HUES64 (cell line): Measurements from ENCODE around the gene PNRC1.

Experiments used
- H3K27ac ChIP-seq: 2 replicates; pipeline ENCODE4 v1.7.0; 2013; ENCODE audit warnings: low read depth, low read length, inconsistent platforms
- H3K27me3 ChIP-seq: 2 replicates; pipeline ENCODE4 v1.6.1; 2013; ENCODE audit warnings: mild to moderate bottlenecking, low read length; ENCODE audit not compliant: insufficient read depth
- H3K36me3 ChIP-seq: 2 replicates; pipeline ENCODE4 v1.6.1; 2013; ENCODE audit warnings: mild to moderate bottlenecking, low read length; ENCODE audit not compliant: insufficient read depth
- H3K4me1 ChIP-seq: 2 replicates; pipeline ENCODE4 v1.6.1; 2013; ENCODE audit warnings: mild to moderate bottlenecking, low read length, moderate library complexity; ENCODE audit not compliant: insufficient read depth
- H3K4me3 ChIP-seq: 2 replicates; pipeline ENCODE4 v1.5.1; 2013; ENCODE audit warnings: mild to moderate bottlenecking, low read length, moderate library complexity
- H3K9ac ChIP-seq: 2 replicates; pipeline ENCODE4 v1.6.1; 2013; ENCODE audit warnings: mild to moderate bottlenecking, low read depth, low read length
- H3K9me3 ChIP-seq: 2 replicates; pipeline ENCODE4 v1.6.1; 2013; ENCODE audit warnings: low read depth, low read length; ENCODE audit not compliant: insufficient read depth
- WGBS: fragments of 150-250, 120-280 bp; methylation state at CpG from one replicate; pipeline ENCODE4 v1.1.7; 2013; ENCODE audit warnings: missing lambda C conversion rate; 5-methylcytosine and 5-hydroxymethylcytosine counted together

Gene PNRC1

GRCh38 chr6:89079511-89080234, 878 bp upstream of the PNRC1 start:
- peak overlapping the region; percentile 32; the same call in 1 of the 2 replicates for H3K27ac ChIP-seq

GRCh38 chr6:89081129-89081422, 525 bp downstream of the PNRC1 start:
- peaks cover 19% of the 10 kb centered on the region for H3K36me3 ChIP-seq
- peak overlapping the region; percentile 96 for H3K27ac ChIP-seq
- H3K27me3 ChIP-seq: no peaks in the 10 kb centered on the region
- peak overlapping the region; percentile 80 for H3K9ac ChIP-seq
- peaks cover 40% of the 10 kb centered on the region for H3K4me1 ChIP-seq
- peak overlapping the region; percentile 85 for H3K4me3 ChIP-seq
- WGBS: under 1% methylated on average over 36 of the region's 36 CpGs
- H3K9me3 ChIP-seq: no peaks in the 10 kb centered on the region

More at GRCh38 chr6:89079511-89080234, 878 bp upstream of the PNRC1 start:
- peaks cover 13% of the 10 kb centered on the region for H3K36me3 ChIP-seq
- H3K4me1 ChIP-seq: peaks cover 31% of the 10 kb centered on the region
- no peaks in the 10 kb centered on the region for H3K27me3 ChIP-seq
- WGBS: 3% methylated on average over 19 of the region's 20 CpGs
- no peaks in the 10 kb centered on the region for H3K9me3 ChIP-seq
- peak overlapping the region; percentile 85 for H3K4me3 ChIP-seq
- H3K9ac ChIP-seq: peak overlapping the region; percentile 45

GRCh38 chr6:89081423-89082322, 1.1 kb downstream of the PNRC1 start:
- H3K27ac ChIP-seq: peak overlapping the region; percentile 96
- H3K36me3 ChIP-seq: peaks cover 19% of the 10 kb centered on the region
- no peaks in the 10 kb centered on the region for H3K27me3 ChIP-seq
- peak overlapping the region; percentile 87 for H3K9ac ChIP-seq
- no peaks in the 10 kb centered on the region for H3K9me3 ChIP-seq
- H3K4me3 ChIP-seq: peak overlapping the region; percentile 85
- peaks cover 40% of the 10 kb centered on the region for H3K4me1 ChIP-seq
- under 1% methylated on average over 60 of the region's 69 CpGs for WGBS

GRCh38 chr6:89082486-89082891, 1.9 kb downstream of the PNRC1 start:
- 14% methylated on average over 8 of the region's 9 CpGs for WGBS
- Histone ChIP-seq H3K4me3 (peak overlapping the region; percentile 85), H3K27ac (no peak overlapping the region)

GRCh38 chr6:89084542-89084941, 4.0 kb downstream of the PNRC1 start:
- Histone ChIP-seq H3K36me3 (peaks cover 19% of the 10 kb centered on the region), H3K9me3 (no peaks in the 10 kb centered on the region), H3K4me3 (peak overlapping the region; percentile 11; the same call in 1 of the 2 replicates), H3K4me1 (peaks cover 36% of the 10 kb centered on the region), H3K27ac (peak overlapping the region; percentile 58; the same call in 1 of the 2 replicates), H3K27me3 (no peaks in the 10 kb centered on the region), H3K9ac (no peak overlapping the region)

More at GRCh38 chr6:89082486-89082891, 1.9 kb downstream of the PNRC1 start:
- Histone ChIP-seq H3K9ac (peak overlapping the region; percentile 87), H3K36me3 (peaks cover 19% of the 10 kb centered on the region), H3K27me3 (no peaks in the 10 kb centered on the region), H3K9me3 (no peaks in the 10 kb centered on the region), H3K4me1 (peaks cover 40% of the 10 kb centered on the region)

GRCh38 chr6:89084954-89085353, 4.4 kb downstream of the PNRC1 start:
- 19% methylated on average over 3 of the region's 3 CpGs for WGBS
- Histone ChIP-seq H3K4me1 (peaks cover 34% of the 10 kb centered on the region), H3K27me3 (no peaks in the 10 kb centered on the region), H3K36me3 (peaks cover 19% of the 10 kb centered on the region), H3K27ac (peak overlapping the region; percentile 58; the same call in 1 of the 2 replicates), H3K9ac (no peak overlapping the region), H3K4me3 (peak overlapping the region; percentile 11; the same call in 1 of the 2 replicates), H3K9me3 (no peaks in the 10 kb centered on the region)

- WGBS: 87% methylated on average over 11 of the region's 12 CpGs
- H3K9ac ChIP-seq: no peak overlapping the region
- peaks cover 19% of the 10 kb centered on the region for H3K36me3 ChIP-seq
- H3K27me3 ChIP-seq: no peaks in the 10 kb centered on the region
- H3K4me1 ChIP-seq: peaks cover 37% of the 10 kb centered on the region
- no peaks in the 10 kb centered on the region for H3K9me3 ChIP-seq
- no peak overlapping the region for H3K4me3 ChIP-seq
- peak overlapping the region; percentile 24; the same call in 1 of the 2 replicates for H3K27ac ChIP-seq
These were observed 5.1 kb downstream of the PNRC1 start for GRCh38 chr6:89085409-89086205.

GRCh38 chr6:89087881-89088280, 7.3 kb downstream of the PNRC1 start:
- no peak overlapping the region for H3K9ac ChIP-seq
- H3K27me3 ChIP-seq: no peaks in the 10 kb centered on the region
- no peaks in the 10 kb centered on the region for H3K9me3 ChIP-seq
- peaks cover 19% of the 10 kb centered on the region for H3K36me3 ChIP-seq
- no peak overlapping the region for H3K27ac ChIP-seq
- peaks cover 33% of the 10 kb centered on the region for H3K4me1 ChIP-seq
- no peak overlapping the region for H3K4me3 ChIP-seq
- 100% methylated on average over 1 of the region's 1 CpG for WGBS

GRCh38 chr6:89098461-89098860, 17.9 kb downstream of the PNRC1 start:
- H3K9ac ChIP-seq: no peak overlapping the region
- no peaks in the 10 kb centered on the region for H3K27me3 ChIP-seq
- H3K27ac ChIP-seq: no peak overlapping the region
- 96% methylated on average over 7 of the region's 8 CpGs for WGBS
- H3K9me3 ChIP-seq: no peaks in the 10 kb centered on the region
- no peaks in the 10 kb centered on the region for H3K4me1 ChIP-seq
- no peak overlapping the region for H3K4me3 ChIP-seq
- H3K36me3 ChIP-seq: peaks cover 21% of the 10 kb centered on the region

- no peak overlapping the region for H3K27ac ChIP-seq
- no peaks in the 10 kb centered on the region for H3K9me3 ChIP-seq
- no peak overlapping the region for H3K9ac ChIP-seq
- H3K27me3 ChIP-seq: no peaks in the 10 kb centered on the region
- no peaks in the 10 kb centered on the region for H3K4me1 ChIP-seq
- H3K36me3 ChIP-seq: peaks cover 30% of the 10 kb centered on the region
- H3K4me3 ChIP-seq: no peak overlapping the region
- WGBS: 94% methylated on average over 2 of the region's 2 CpGs
These were observed 19.6 kb downstream of the PNRC1 start for GRCh38 chr6:89100114-89100513.
